GM18861 (cell line): ENCODE results near the gene ZNF140.

Source experiments
- ATAC-seq: cut with Tn5 transposase; IDR thresholded peaks from one replicate; pipeline ENCODE4 v1.9.1; 2021; ENCODE audit not compliant: unreplicated experiment

The ZNF140 gene

GRCh38 chr12:133080368-133081158 is at the start of gene ZNF140:
Gene ZNF140, plus strand, starts transcription at chr12:133080923. Its CDS starts 398 bp downstream, at chr12:133081321.
- ATAC-seq = peak; percentile 67

- peak; percentile 89 for ATAC-seq
Measured at GRCh38 chr12:133037207-133038005, 43.3 kb upstream of the ZNF140 start, which contains the start of gene ZNF84. Gene ZNF84, plus strand, starts transcription at chr12:133037509. Its CDS starts 3,959 bp downstream, at chr12:133041468.

- no peak for ATAC-seq
Measured at GRCh38 chr12:133038118-133038709, 42.5 kb upstream of the ZNF140 start.

- no peak for ATAC-seq
Measured at GRCh38 chr12:133046698-133047097, 34.0 kb upstream of the ZNF140 start.

- ATAC-seq = no peak
Measured at GRCh38 chr12:133057446-133057845, 23.3 kb upstream of the ZNF140 start.

GRCh38 chr12:133058203-133059113 is 22.3 kb upstream of the ZNF140 start:
- no peak for ATAC-seq

GRCh38 chr12:133061954-133062353 is 18.8 kb upstream of the ZNF140 start:
- no peak for ATAC-seq

GRCh38 chr12:133063556-133063955 is 17.2 kb upstream of the ZNF140 start:
- ATAC-seq = no peak

GRCh38 chr12:133073836-133074235 is 6.9 kb upstream of the ZNF140 start:
- ATAC-seq = no peak

- peak; percentile 80 for ATAC-seq
Measured at GRCh38 chr12:133080026-133080367, 726 bp upstream of the ZNF140 start.

- no peak for ATAC-seq
Measured at GRCh38 chr12:133081159-133081780, 547 bp downstream of the ZNF140 start.

- ATAC-seq = no peak
Measured at GRCh38 chr12:133083345-133083744, 2.6 kb downstream of the ZNF140 start.

GRCh38 chr12:133105620-133106019 is 24.9 kb downstream of the ZNF140 start:
- no peak for ATAC-seq

- no peak for ATAC-seq
Measured at GRCh38 chr12:133106253-133106652, 25.5 kb downstream of the ZNF140 start.

GRCh38 chr12:133107121-133107520 is 26.4 kb downstream of the ZNF140 start:
- no peak for ATAC-seq

- no peak for ATAC-seq
Measured at GRCh38 chr12:133108150-133108549, 27.4 kb downstream of the ZNF140 start.

- no peak for ATAC-seq
Measured at GRCh38 chr12:133120385-133121191, 39.9 kb downstream of the ZNF140 start.

GRCh38 chr12:133124674-133125073 is 44.0 kb downstream of the ZNF140 start:
- no peak for ATAC-seq

GRCh38 chr12:133129368-133130037 is 48.8 kb downstream of the ZNF140 start:
- no peak for ATAC-seq
